ENCODE results near the gene CEP131.

DNA sequence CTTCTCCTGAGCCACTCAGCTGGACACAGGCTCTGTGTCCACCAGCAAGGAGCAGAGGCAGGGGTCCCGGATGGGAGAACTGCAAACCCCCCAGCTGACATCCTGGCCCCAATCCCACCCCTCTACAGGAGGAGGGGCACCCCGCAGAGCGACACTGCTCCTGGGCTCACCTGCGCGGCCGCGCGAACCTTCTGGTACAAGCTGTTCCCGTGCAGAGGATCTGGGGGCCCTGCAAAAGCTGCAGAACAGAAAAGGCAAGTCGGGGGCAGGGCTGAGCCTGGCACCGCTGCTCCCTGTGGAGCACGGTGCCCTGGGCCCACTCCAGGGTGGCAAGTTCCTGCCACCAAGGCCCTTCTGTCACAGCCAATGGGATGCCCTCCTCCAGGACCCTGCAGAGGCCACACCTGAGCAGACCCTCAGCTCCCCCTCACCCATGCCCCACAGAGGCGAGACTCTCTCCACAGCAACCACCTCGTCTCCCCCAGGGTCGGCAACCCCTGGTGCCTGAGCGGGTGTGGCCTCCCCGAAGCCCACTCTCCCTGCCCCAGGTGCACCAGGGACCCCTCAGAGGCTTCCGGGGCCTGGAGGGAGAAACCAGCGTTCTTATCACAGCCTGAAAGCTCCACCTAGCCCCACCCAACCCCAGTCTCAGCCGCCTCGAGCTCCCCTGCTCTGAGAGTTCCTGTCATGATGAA, 11.2 kb upstream of the CEP131 start:
- no peak for TF ChIP-seq ZNF384 (IDR thresholded peaks at IDR 0.05)
- no peak for TF ChIP-seq FOXM1 (IDR thresholded peaks at IDR 0.05; ENCODE audit: borderline replicate concordance)
- TF ChIP-seq ELF4 (IDR thresholded peaks at IDR 0.05) = no peak
- TF ChIP-seq FOXA1 (IDR thresholded peaks at IDR 0.05) = no peak
- TF ChIP-seq SP1 (IDR thresholded peaks at IDR 0.05) = no peak
